GM18507 (cell line): Measurements from ENCODE around the gene SLC35D3.
"Not testable (repeated sequence)": the region's sequence is repeated elsewhere in the genome, so short reads cannot be mapped to it uniquely, and the experiment has no call there.

ENCODE experiments used
- DNase-seq: peaks from one replicate; pipeline ENCODE4 v3.0.0; 2011; ENCODE audit warnings: low read depth; ENCODE audit not compliant: insufficient read length; ENCODE audit errors: extremely low spot score
- FAIRE-seq: peaks from 2 replicates; lab custom pipeline; 2011; peaks lifted over from hg19 to GRCh38; lab: Jason Lieb, UNC

Gene SLC35D3

GRCh38 chr6:136960781-136961180, 38.7 kb downstream of the SLC35D3 start:
- FAIRE-seq = no peak

GRCh38 chr6:136961848-136962247, 39.7 kb downstream of the SLC35D3 start:
- FAIRE-seq (no peak), DNase-seq (no peak)

More at GRCh38 chr6:136960781-136961180, 38.7 kb downstream of the SLC35D3 start:
- DNase-seq = no peak

GRCh38 chr6:136962661-136963060, 40.6 kb downstream of the SLC35D3 start:
- no peak for FAIRE-seq
- no peak for DNase-seq

GRCh38 chr6:136963259-136963658, 41.2 kb downstream of the SLC35D3 start:
- FAIRE-seq (no peak), DNase-seq (no peak)

- DNase-seq (no peak), FAIRE-seq (no peak)
Measured at GRCh38 chr6:136964398-136964797, 42.3 kb downstream of the SLC35D3 start.

GRCh38 chr6:136967876-136968752, 46.0 kb downstream of the SLC35D3 start:
- peak; percentile 50 for DNase-seq
- peak; percentile 86 for FAIRE-seq

- no peak for FAIRE-seq
- DNase-seq = no peak
Measured at GRCh38 chr6:136968837-136969236, 46.7 kb downstream of the SLC35D3 start.

- no peak for DNase-seq
- no peak for FAIRE-seq
Measured at GRCh38 chr6:136969433-136969832, 47.3 kb downstream of the SLC35D3 start.

- no peak for DNase-seq
Measured at GRCh38 chr6:136969930-136970329, 47.8 kb downstream of the SLC35D3 start.

GRCh38 chr6:136971609-136972008, 49.5 kb downstream of the SLC35D3 start:
- no peak for DNase-seq
- no peak for FAIRE-seq

More at GRCh38 chr6:136969930-136970329, 47.8 kb downstream of the SLC35D3 start:
- no peak for FAIRE-seq

- not testable (repeated sequence) for FAIRE-seq, DNase-seq
Measured at GRCh38 chr6:136973781-136974180, 51.7 kb downstream of the SLC35D3 start.
